ENCODE measurements around the gene EPO.
"Not testable (repeated sequence)": the region's sequence is repeated elsewhere in the genome, so short reads cannot be mapped to it uniquely, and the experiment has no call there.

Gene EPO

GRCh38 chr7:100736671-100737070, 16.4 kb downstream of the EPO start:
- DNase-seq (ENCODE audit: low read depth), result no peak

GRCh38 chr7:100739934-100740333, 19.7 kb downstream of the EPO start:
- no peak for DNase-seq (ENCODE audit: low read depth)

- DNase-seq (ENCODE audit: low read depth), result no peak
Observed at GRCh38 chr7:100744605-100745004, 24.3 kb downstream of the EPO start.

- no peak for DNase-seq (ENCODE audit: low read depth)
Observed at GRCh38 chr7:100745184-100745583, 24.9 kb downstream of the EPO start.

- DNase-seq (ENCODE audit: low read depth), result no peak
Observed at GRCh38 chr7:100752994-100753393, 32.7 kb downstream of the EPO start.

GRCh38 chr7:100753750-100754149, 33.5 kb downstream of the EPO start:
- no peak for DNase-seq (ENCODE audit: low read depth)

GRCh38 chr7:100759357-100760171, 39.3 kb downstream of the EPO start:
- no peak for DNase-seq (ENCODE audit: low read depth)

GRCh38 chr7:100762841-100763240, 42.6 kb downstream of the EPO start:
- not testable (repeated sequence) for DNase-seq (ENCODE audit: low read depth)

GRCh38 chr7:100763556-100764140, 43.4 kb downstream of the EPO start:
- no peak for DNase-seq (ENCODE audit: low read depth)

GRCh38 chr7:100764841-100765240, 44.6 kb downstream of the EPO start:
- DNase-seq (ENCODE audit: low read depth), result no peak

GRCh38 chr7:100765250-100765649, 45.0 kb downstream of the EPO start:
- DNase-seq (ENCODE audit: low read depth), result no peak

- no peak for DNase-seq (ENCODE audit: low read depth)
Observed at GRCh38 chr7:100768784-100769183, 48.5 kb downstream of the EPO start.

Measured in T follicular helper cell (primary cell).